NT2/D1 (cell line): ENCODE results near the gene DMD.

Experiments used
- SUZ12 ChIP-seq: IDR thresholded peaks from 2 replicates; pipeline ENCODE4 v1.6.1; 2011; ENCODE audit not compliant: insufficient read length, insufficient read depth; ENCODE audit errors: extremely low read depth
- YY1 ChIP-seq: IDR thresholded peaks from 2 replicates; pipeline ENCODE4 v1.6.1; 2011; ENCODE audit not compliant: insufficient read length, insufficient read depth

GRCh38 chrX:31266203-31267076 is 1944.9 kb downstream of the DMD start:
- no peak for TF ChIP-seq SUZ12
- no peak for TF ChIP-seq YY1
